Right atrium auricular region (tissue), 2 donors: ENCODE results near the gene NKD2. TPM values are rescaled to one million over a fixed set of nuclear protein-coding genes. Genes with fewer than 3 reads are reported as not detected.

Experiments
- DNase-seq: peaks from one replicate; pipeline ENCODE4 v3.0.0-alpha.2; 2019; ENCODE audit warnings: low spot score
- H3K27ac ChIP-seq, 2 donors: fragments of 200-600 bp; sonication (generic); 1 replicate in 1 of 2; 2 replicates in 1 of 2; pipeline ENCODE4 v1.5.1; 2016 to 2019
- H3K27me3 ChIP-seq, 2 donors: fragments of 200-600 bp; sonication (generic); one replicate each; pipeline versions ENCODE4 v1.5.1 to v1.6.0; 2017 to 2019
- H3K36me3 ChIP-seq: fragments of 200-600 bp; sonication (generic); one replicate; pipeline ENCODE4 v1.5.1; 2016
- H3K4me1 ChIP-seq, 2 donors: fragments of 200-600 bp; sonication (generic); one replicate each; pipeline versions ENCODE4 v1.5.1 to v1.6.0; 2017 to 2019
- H3K4me3 ChIP-seq, 2 donors: fragments of 200-600 bp; sonication (generic); 1 replicate in 1 of 2; 2 replicates in 1 of 2; pipeline ENCODE4 v1.5.1; 2017 to 2019; ENCODE audit warnings: mild to moderate bottlenecking in 1 of 2, moderate library complexity in 1 of 2
- H3K9me3 ChIP-seq, 2 donors: fragments of 200-600 bp; sonication (generic); one replicate each; pipeline ENCODE4 v1.5.1; 2019
- CTCF ChIP-seq, 2 donors: fragments of 200-600 bp; sonication (generic); IDR thresholded peaks; one replicate each; pipeline ENCODE4 v1.5.1; 2019; ENCODE audit warnings: antibody characterized with exemption in 2 of 2
- total RNA-seq, 2 donors: library from RNA; depleted of rRNA; stranded (reverse); fragments of >200 nt; gene quantifications; one replicate each; pipeline ENCODE4 v1.1.0, GENCODE V29; 2016

Gene NKD2
- total RNA-seq, 2 donors from 2014 or later: 2.4 to 2.8 TPM

DNA sequence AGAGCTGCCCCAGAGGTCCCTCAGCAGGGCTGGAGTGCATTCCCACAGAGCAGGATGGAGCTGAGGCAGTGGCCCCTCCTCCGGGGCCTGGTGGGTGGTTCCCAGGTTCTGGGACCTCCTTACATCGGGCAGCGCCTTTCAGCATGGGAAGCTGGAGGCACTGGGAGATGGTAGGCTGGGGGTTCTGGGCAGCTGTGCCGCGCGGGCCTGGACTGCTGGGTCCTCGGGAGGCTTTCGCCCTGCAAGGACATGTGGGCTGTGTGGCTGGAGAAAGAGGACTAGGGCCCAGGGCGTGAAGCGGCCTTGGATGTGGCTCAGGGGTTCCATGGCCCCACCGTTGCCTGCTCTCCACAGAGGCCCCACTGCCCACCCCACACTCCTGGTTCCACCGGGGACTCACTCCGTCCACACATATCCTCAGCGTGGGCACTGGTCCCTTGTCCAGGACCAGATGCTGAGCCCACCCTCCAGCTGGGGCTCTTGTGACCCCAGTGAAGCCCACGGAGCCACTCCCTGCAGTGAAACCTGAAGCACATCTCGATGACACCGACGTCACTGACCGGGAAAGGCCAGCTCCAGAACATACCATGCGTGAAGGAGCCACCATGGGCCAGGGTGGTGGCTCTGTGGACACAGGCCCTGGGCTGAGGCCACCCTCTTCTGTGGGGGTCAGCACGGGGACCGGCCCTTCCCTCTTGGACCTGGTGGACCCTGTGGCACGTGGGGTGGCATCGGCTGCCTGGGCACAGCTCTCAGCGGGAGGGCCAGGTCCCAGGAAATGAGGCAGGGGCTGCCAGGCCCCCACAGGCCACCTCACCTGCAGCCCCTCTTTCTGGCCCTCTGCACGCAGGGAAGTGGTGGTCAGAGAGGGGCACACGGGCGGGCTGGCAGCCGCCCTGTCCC is 31.5 kb upstream of the NKD2 start:
- TF ChIP-seq CTCF (IDR thresholded peaks at IDR 0.05): no peak
- Histone ChIP-seq H3K4me1 (no peaks in the 10 kb centered on the region), H3K27me3 (no peaks in the 10 kb centered on the region), H3K9me3 (no peaks in the 10 kb centered on the region), H3K27ac (no peak overlapping the region), H3K4me3 (no peak overlapping the region), H3K36me3 (no peaks in the 10 kb centered on the region)
- no peak for DNase-seq

DNA sequence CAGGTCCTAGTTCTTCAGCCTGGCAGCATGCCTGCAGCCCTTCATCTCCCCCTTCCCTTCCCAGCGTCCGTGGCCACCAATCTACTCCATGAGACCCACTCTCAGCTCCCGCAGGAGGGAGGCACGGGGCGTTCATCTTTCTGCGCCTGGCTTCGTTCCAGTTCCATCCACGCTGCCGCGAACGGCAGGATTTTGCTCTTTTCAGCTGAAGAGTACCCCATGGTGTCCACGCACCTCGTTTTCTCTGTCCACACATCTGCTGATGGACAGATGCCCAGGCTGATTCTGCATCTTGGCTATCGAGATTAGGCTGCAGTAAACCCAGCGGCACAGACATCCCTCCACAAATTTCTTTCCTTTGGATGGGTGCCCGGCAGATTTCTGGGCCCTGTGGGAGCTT is 30.5 kb upstream of the NKD2 start:
- Histone ChIP-seq H3K9me3 (no peaks in the 10 kb centered on the region), H3K27ac (no peak overlapping the region), H3K4me3 (no peak overlapping the region), H3K27me3 (no peaks in the 10 kb centered on the region), H3K4me1 (no peaks in the 10 kb centered on the region), H3K36me3 (no peaks in the 10 kb centered on the region)
- no peak for TF ChIP-seq CTCF (IDR thresholded peaks at IDR 0.05)
- no peak for DNase-seq

- Histone ChIP-seq H3K4me1 (no peaks in the 10 kb centered on the region), H3K4me3 (no peak overlapping the region)
- no peak for TF ChIP-seq CTCF (IDR thresholded peaks at IDR 0.05)
Observed at GRCh38 chr5:978693-979092, 29.9 kb upstream of the NKD2 start.

DNA sequence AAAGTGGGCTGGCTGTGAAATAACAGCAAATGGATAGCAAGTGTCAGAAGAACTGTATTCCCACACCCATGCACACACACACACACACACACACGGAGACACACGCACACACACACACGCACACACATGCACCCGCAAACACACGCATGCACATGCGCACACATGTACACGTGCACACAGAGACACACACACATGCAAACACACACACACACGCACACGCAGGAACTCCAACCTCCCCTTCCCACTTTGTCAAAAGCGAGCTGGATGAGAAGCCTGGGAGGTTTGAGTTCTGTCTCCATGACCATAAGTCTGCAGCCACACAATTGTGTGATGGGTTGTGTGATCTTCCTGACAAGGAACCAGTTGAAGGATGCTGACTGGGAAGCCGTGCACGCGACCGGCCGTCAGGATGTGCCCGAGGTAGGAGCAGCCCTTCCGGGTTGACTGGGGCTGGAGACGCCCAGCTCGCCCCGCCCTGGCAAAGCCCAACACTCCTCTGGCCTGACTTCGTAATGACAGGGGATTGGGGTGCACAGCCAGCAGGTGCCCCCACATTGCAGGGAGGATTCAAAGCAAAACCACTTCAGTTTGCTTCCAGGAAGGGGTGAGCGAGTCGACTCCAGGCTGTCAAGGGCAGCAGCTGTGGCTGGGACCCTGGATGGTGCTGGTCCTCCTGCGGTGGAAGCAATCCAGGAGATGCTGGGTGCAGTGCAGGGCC is 29.3 kb upstream of the NKD2 start:
- no peak for DNase-seq
- no peak overlapping the region for H3K4me3 ChIP-seq
- no peaks in the 10 kb centered on the region for H3K4me1 ChIP-seq
- no peak overlapping the region for H3K27ac ChIP-seq
- H3K36me3 ChIP-seq: no peaks in the 10 kb centered on the region
- no peaks in the 10 kb centered on the region for H3K9me3 ChIP-seq
- H3K27me3 ChIP-seq: no peaks in the 10 kb centered on the region
- TF ChIP-seq CTCF (IDR thresholded peaks at IDR 0.05): no peak

More at GRCh38 chr5:978693-979092, 29.9 kb upstream of the NKD2 start:
- H3K36me3 ChIP-seq: no peaks in the 10 kb centered on the region
- H3K27ac ChIP-seq: no peak overlapping the region
- no peaks in the 10 kb centered on the region for H3K27me3 ChIP-seq
- DNase-seq: no peak
- no peaks in the 10 kb centered on the region for H3K9me3 ChIP-seq

DNA sequence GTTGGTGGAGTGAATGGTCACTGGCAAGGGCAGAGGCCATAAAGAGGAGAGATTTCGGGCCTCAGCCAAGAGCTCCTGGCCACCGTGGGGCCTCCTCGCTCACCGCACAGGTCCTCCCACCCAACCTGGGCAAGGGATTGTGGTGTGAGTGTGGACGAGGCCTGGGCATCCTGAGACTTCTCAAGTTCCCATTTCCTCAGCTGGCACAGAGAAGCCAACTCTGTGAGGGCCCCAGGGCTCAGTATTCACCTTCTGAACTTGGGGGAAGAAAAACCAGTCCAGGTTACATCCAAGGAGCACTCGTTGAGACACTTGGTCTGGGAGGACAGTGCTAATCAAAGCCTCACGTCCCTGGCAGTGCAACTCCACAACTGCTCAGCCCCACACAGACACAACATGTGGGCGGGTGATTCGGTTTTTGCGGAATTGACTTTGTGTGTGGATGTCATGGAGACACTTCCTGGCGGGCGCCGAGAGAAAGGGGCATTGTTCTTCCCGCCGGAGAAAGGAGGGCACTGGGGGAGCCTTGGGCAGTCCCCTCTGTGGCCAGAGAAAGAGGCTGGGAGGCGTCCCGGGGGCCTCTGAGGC is 28.5 kb upstream of the NKD2 start:
- DNase-seq: no peak
- Histone ChIP-seq H3K9me3 (no peaks in the 10 kb centered on the region), H3K4me3 (no peak overlapping the region), H3K27ac (no peak overlapping the region), H3K36me3 (no peaks in the 10 kb centered on the region), H3K4me1 (no peaks in the 10 kb centered on the region), H3K27me3 (no peaks in the 10 kb centered on the region)
- TF ChIP-seq CTCF (IDR thresholded peaks at IDR 0.05): no peak
